HG03097 (cell line): ENCODE results near the gene UQCRC1.
A peak's percentile ranks its signal among the peaks of the same experiment; 100 is the strongest.
"Not testable (repeated sequence)": the region's sequence is repeated elsewhere in the genome, so short reads cannot be mapped to it uniquely, and the experiment has no call there.

Source experiments
- ATAC-seq: cut with Tn5 transposase; IDR thresholded peaks from one replicate; pipeline ENCODE4 v1.9.1; 2021; ENCODE audit not compliant: unreplicated experiment, low FRiP score

UQCRC1 gene

DNA sequence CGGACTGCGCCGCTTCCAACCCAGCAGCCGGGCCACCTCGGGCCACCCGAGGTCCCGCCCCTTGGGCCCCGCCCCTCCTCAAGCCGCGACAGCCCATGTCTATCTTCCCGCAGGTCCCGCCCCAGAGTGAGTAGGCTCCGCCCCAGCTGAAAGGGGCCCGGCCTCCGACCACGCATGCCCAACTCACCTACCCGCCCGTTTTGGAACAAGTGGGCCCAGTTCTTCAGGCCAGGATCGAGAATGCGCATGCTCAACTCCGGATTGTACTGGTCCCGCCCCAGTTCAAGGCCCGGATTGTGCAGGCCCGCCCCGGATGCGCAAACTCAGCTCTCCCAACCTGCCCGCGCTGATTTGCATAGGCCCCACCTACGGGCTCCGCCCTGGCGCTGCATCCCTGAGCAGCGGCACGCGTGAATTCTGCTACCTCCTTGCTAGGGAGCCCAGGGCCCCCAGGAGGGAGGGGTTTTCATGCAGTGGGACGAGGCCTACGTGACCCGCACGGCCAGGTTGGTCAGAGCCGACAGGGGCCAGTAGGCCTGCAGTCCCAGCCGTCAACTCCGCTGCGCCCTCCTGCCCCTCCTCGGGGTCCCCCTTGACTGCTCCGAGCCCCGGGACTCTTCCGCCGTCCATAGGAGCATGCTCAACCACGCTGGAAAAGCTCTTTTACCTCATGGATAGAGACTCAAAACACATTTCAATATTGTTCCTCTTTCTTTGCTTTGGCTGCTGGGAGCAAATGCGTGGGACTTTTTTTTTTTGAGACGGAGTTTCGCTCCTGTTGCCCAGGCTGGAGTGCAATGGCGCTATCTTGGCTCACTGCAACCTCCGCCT is 52.4 kb downstream of the UQCRC1 start, which contains the start of gene PFKFB4:
Gene PFKFB4, minus strand, starts transcription at position 8 of the 831 bp plus-strand sequence. CDS start 26 bp downstream, outside the sequence.
- ATAC-seq, result peak; percentile 74

DNA sequence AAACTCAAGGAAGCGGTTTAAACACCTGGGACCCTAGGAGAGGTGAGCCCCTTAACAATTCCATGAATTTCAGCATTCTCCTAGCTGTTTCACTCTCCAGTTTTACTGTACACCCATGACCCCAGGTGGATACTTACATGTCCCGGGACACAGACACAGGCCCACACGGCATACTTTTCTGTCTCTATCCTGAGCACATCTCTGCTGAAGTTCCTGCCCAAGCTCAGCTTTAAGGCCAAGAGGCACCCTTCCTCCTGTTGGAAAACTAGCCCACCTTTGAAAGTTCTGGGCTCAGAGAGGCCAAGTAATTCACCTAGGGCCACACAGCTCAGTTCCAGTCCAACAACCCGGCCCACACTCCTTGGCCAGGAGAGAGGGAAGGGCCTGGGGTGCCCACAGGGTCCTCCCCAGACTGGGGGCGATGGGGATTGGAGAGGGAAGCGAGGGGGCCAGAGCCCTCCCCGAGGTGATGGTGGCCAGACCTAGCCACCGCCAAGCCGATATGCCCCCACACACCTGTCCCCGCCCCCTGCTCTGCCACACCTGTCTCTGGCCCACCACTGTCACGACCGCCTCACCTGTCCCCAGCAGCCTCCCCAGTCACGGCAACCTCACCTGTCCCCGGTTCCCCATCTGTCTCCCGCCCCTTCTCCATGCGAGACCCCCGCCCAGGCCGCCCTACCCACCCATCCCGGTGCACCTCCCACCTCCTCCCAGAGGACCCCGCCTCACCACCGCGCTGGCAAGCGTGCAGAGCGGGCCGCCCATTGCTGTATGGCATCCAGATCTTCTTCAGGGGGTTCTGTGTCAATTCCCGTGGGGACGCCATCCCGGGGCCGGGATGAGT is 53.3 kb downstream of the UQCRC1 start:
- no peak for ATAC-seq

DNA sequence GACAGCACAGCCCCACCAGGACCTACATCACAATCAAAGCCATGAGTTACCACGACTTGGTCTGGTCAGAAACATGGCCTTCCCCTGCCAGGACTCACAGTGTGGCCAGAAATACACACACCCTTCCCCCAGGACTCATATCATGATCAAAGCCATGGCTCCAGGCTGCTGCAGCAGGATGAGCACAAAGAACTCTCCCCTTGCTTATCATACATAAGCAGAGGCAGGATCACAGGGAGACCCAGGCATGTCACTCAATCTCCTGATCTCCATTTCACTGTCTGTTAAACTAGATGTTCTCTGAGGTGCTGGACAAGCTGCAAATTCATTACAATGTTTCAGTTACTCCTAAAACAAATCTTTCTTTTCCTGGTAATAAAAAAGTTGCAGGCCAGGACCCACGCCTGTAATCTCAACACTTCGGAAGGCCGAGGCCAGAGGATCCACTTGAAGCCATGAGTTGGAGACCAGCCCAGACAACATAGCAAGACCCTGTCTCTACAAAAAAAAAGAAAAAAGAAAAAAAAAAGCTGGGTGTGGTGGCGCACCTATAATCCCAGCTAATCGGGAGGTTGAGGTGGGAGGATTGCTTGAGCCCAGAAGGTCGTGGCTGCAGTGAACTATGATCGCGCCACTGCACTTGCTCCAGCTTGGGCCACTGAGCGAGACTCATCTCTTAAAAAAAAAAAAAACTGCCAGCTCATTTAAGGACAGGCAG is 54.1 kb downstream of the UQCRC1 start:
- ATAC-seq, result no peak

DNA sequence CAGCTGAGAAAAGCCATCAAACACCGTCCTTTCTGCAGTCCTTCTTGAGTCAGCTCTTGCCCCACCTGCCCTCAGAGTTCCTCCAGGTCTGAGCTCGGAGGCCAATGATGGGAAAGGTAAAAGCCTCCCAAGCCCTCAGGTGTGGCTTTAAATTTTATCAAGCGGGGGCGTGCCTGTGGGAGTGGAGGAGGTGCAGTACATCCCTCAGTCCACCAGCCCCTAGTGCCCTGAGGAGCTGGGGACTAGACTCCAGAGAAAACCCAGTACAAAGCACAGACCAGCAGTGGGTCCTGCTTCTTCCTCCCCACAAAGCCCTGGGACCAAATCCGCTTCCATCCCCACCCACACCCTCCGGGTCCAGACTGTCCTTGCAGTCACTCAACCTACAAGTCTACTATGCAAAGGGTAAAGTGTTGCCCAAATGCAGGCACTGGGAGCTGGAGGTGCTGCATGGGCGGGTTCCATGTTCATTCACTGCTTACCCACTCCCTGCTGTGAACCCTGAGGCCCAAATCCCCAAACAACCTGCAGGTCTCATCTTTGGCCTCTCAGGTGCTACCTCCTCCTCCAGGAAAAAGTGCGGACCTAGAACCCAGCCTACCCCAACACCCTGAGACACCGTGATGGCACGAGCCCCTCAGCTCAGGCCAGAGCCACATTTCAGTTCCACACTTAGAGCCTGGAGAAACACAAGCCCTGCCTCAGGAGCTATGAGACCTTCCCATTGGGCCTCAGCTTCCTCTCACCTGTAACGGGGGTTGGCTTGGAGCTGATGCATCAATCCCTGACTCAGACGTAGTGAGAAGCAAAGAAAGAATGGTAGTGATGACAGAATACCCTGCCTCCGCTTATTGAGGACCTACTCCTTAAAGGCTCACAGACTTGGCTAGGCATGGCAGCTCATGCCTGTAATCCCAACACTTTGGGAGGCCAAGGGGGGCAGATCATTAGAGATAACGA is 55.3 kb downstream of the UQCRC1 start:
- ATAC-seq, result no peak

DNA sequence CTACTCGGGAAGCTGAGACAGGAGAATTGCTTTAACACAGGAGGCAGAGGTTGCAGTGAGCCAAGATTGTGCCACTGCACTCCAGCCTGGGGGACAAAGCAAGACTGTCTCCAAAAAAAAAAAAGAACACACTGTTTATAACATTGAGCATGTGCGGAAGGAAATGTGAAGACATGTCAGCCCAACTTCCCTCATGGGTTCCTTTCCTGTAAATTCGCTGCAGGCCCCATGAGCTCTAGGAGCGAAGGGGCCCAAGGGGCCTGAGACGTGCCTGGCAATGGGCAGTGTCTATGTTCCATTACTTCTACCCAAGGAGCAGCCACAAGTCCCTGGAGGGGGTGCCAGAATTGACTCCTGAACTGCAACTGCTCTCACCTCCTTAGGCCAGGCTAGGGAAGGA is 56.1 kb downstream of the UQCRC1 start:
- no peak for ATAC-seq

DNA sequence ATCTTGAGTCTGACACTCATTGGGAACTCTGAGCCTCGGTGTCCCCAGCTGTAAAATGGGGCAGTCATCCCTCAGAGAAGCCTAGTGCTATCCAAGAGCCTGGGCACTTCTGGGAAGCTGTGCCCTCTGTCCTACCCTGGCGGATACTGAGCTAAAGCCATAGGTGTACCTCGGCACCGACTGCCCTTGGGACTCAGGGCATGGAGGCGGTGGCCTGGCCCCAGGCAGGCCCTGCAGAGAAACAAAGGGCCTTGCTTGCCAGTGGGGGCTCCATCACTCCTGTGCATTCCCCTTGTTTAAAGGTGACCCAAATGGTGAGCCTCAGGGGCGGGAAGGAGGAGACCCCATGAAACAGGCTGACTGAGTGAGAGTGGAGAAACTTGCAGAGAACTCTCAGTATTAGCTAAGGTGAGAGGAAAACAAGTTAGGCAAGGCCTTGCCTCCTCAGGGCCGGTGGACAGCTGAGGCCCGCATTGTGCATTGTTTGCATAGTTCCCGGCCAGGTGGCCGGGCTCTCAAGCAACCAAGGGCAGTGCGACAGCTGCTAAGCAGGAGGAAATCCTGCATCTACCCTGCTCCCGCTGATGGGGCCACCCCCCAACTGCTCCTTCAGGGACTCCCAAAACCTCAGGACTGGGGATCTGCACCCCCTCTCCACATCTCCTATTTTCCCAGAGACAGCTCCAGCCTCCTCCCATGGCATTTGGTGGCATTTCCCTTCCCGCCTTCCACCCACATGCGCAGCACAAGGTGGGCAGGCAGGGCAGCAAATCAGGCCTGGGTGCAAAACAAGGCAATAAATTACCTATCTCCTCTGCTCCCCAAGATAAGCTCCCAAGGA is 57.1 kb downstream of the UQCRC1 start:
- no peak for ATAC-seq

DNA sequence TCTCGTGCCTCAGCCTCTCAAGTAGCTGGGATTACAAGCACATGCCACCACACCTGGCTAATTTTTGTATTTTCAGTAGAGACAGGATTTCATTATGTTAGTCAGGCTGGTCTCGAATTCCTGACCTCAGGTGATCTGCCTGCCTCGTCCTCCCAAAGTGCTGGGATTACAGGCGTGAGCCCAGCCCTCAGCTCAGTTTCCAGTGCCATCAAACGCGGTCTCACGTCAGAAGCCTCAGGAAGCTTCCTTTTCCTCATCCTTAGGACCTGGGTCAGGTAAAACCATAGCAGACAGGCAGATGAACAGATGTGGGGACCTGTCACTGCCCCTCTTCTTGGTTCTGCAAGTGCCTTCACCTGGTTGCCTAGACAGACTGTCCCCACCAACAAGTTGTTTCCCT is 57.8 kb downstream of the UQCRC1 start:
- not testable (repeated sequence) for ATAC-seq
